SK-N-MC (cell line): ENCODE results near the gene ABL2.

Source experiments
- EZH2 ChIP-seq: fragments of 200-600 bp; sonication (generic); IDR thresholded peaks from one replicate; pipeline ENCODE4 v1.6.1; 2017; ENCODE audit warnings: antibody characterized with exemption
- FOXP2 ChIP-seq: optimal IDR thresholded peaks from 2 replicates; pipeline ENCODE3; 2011; ENCODE audit warnings: mild to moderate bottlenecking, moderate library complexity; ENCODE audit not compliant: insufficient read depth; ENCODE audit errors: extremely low read length, control extremely low read depth
- POLR2AphosphoS5 ChIP-seq: IDR thresholded peaks from 2 replicates; pipeline ENCODE4 v1.6.1; 2012; ENCODE audit warnings: mild to moderate bottlenecking, low read depth, low read length, borderline replicate concordance

DNA sequence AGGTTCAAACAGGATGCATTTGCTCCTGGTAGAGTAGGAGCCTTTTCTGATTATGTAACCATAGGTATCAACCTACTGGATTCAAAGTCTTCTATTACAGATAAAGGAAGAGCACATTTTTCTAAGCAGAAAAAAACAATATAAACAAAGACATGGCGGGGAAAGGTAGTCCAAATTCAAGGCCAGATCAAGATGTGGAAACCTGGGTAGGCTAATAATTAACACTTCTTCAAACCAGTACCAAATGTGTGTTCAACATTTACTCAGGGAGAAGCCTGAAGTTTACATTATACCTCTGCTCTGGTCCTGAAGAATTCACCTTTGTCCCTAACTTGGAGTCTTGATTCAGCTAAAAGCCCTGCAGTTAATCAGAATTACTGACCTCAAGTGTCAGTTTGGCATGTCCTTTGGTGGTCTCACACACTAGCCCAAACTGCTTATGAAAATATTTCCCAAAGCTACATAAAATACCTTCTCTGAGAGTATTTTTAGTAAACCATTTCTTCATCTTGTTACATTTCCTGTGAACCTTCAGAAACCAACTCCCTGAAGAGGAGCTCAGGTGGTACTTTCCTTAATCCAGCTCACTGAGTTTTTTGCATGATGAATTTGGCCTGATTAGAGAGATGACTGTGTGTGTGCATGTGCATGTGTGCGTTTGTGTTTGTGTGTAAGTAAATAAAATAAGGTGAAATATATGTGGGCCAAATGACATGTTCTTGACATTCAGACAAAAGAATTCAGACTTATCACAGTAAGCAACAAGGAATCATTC lies 77.4 kb downstream of the ABL2 start:
- TF ChIP-seq POLR2AphosphoS5 (no peak), EZH2 (no peak), FOXP2 (no peak)
